Measurements from ENCODE around the gene SCRN3. TPM values are rescaled to one million over a fixed set of nuclear protein-coding genes. Genes with fewer than 3 reads are reported as not detected.
"Not testable (repeated sequence)": the region's sequence is repeated elsewhere in the genome, so short reads cannot be mapped to it uniquely, and the experiment has no call there.

Gene SCRN3
- polyA plus RNA-seq, 3 donors: 34.4 to 36.1 (median 34.6) TPM

DNA sequence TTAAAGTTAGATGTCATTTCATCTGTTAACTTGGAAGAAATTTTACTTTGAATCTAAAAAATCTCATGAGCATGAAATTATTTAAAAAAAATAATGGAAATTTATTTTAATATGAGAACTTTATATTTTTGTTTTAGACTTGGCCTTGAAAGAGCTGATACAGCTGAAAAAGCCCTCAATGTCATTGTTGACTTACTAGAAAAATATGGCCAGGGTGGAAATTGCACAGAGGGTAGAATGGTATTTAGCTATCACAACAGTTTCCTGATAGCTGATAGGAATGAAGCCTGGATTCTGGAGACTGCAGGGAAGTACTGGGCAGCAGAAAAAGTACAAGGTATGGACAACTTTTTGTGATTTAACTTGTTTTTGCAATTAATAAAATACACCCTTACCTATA lies 5.3 kb downstream of the SCRN3 start:
- DNase-seq (ENCODE audit: low read depth in 3 of 3, low spot score in 2 of 3): no peak

GRCh38 chr2:174403628-174404027 lies 8.1 kb downstream of the SCRN3 start:
- no peak for DNase-seq (ENCODE audit: low read depth in 3 of 3, low spot score in 2 of 3)

GRCh38 chr2:174410039-174410438 lies 14.5 kb downstream of the SCRN3 start:
- DNase-seq (ENCODE audit: low read depth in 3 of 3, low spot score in 2 of 3): not testable (repeated sequence)

- DNase-seq (ENCODE audit: low read depth in 3 of 3, low spot score in 2 of 3): no peak
Measured at GRCh38 chr2:174412256-174412655, 16.7 kb downstream of the SCRN3 start.

DNA sequence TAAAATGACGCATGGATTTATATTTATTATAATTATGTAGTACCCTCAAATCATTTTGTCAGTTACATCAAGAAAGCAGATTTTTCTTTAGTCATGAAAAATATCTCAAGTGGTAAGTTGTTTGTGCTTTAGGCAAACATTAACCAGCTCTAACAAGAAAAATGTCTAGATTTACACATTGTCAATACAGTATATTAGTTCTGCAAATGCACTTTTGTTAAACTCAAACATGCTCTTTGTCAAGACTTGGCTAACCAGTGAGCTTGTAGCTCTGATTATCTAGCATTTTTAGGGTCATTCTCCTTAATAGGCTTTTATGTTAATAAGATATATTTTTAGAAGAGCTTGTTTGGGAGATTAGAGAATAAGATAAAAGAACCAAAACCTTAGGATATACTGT lies 32.7 kb downstream of the SCRN3 start:
- DNase-seq (ENCODE audit: low read depth in 3 of 3, low spot score in 2 of 3): no peak

DNA sequence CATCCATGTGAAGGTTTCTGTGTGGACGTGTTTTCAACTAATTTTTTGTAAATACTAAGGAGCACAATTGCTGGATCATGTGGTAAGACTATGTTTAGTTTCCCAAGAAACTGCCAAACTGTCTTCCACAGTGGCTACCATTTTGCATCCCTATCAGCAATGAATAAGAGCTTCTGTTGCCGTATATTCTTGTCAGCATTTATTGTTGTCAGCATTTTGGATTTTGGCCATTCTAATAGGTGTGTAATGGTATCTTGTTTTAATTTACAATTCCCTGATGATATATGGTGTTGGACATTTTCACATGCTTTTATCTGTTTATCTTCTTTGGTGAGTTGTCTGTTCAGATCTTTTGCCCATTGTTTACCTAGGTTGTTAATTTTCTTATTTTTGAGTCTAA lies 34.5 kb downstream of the SCRN3 start:
- no peak for DNase-seq (ENCODE audit: low read depth in 3 of 3, low spot score in 2 of 3)

- no peak for DNase-seq (ENCODE audit: low read depth in 3 of 3, low spot score in 2 of 3)
Measured at GRCh38 chr2:174431902-174432301, 36.4 kb downstream of the SCRN3 start.

GRCh38 chr2:174436351-174436750 lies 40.8 kb downstream of the SCRN3 start:
- no peak for DNase-seq (ENCODE audit: low read depth in 3 of 3, low spot score in 2 of 3)

DNA sequence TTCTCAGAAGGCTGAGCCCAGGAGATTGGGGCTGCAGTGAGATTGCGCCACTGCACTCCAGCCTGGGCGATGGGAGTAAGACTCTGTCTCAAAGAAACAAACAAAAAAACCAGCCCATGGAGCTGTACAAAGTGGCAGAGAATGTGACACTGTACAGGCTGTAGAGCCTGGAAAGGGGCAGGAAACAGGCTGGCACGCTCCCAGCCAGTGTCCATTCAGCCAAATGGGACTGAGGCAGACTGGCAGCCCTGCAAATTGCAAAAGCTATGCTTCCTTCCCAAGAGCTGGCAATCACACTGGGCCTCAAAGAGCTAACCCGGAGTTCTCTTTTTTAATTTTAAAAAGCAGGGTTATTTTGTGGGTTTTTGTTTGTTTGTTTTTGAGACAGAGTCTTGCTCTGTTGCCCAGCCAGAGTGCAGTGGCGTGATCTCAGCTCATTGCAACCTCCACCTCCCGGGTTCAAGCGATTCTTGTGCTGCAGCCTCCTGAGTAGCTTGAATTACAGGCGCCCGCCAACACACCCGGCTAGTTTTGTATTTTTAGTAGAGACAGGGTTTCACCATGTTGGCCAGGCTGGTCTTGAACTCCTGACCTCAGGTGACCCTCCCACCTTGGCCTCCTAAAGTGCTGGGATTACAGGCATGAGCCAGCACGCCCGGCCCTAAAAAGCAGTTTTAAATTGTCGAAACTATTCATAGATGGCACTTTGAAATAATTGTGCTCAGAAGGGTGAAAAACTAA lies 42.8 kb downstream of the SCRN3 start:
- no peak for DNase-seq (ENCODE audit: low read depth in 3 of 3, low spot score in 2 of 3)

- no peak for DNase-seq (ENCODE audit: low read depth in 3 of 3, low spot score in 2 of 3)
Measured at GRCh38 chr2:174439323-174439722, 43.8 kb downstream of the SCRN3 start.

GRCh38 chr2:174439950-174440349 lies 44.4 kb downstream of the SCRN3 start:
- no peak for DNase-seq (ENCODE audit: low read depth in 3 of 3, low spot score in 2 of 3)

DNA sequence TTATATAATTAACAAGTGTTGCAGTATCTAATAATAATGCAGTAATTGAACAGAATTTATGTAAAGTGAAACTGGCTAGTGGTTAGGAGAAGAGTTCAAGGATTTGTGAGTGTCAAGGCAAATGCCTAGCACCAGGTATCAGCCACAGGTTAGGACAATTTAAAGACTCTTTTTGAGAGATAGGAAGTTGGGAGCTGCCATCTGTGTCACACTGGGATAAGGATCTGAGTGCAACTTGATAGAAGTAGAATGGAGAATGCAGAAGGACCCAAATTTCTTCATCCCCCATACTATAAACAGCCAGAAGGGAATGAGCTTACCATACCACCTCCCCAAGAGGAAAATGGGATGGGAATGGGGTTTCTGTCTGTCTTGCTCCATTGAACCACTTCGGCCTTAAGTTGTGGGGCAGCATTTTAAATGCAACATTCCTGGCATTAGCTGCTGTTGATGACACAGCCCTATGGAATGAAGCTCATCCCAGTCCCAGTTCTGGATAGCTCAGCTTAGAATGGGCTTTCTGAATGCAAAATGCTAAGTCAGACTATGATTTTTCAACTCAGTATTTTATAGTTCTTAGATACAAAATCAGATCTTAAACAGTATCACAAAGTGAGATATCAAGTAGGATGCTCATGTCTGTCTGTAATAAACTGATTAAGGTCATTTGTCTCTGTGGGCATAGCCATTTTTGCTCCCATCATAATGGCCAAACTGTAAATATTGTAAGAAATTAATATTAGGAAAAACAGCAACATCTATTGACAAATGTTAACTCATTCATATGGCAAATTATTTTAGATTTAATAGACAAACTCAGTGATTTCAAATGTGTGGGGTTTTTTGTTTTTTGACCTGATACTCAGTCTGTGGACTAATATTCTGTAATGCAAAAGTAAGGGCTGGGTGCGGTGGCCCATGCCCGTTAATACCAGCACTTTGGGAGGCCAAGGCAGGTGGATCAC lies 47.3 kb downstream of the SCRN3 start:
- DNase-seq (ENCODE audit: low read depth in 3 of 3, low spot score in 2 of 3): no peak

GRCh38 chr2:174444761-174445160 lies 49.2 kb downstream of the SCRN3 start:
- DNase-seq (ENCODE audit: low read depth in 3 of 3, low spot score in 2 of 3): no peak

DNA sequence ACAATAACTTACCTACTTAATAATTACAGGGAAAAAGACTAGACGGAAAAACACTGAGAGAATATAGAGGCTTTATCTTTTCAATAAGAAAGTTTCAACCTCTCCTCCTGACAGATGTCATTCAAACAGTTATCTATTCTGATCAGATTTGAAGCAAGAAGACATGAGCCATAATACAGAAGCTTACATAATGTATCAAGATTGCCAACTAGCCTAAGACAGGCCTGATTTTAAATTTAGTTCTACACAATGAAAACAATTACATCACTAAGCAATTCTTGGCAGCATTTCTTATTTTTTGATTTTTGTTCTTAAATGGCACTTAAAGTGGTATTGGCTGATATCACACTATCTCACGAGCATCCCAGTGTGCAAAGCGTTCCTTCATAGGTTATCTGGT lies 49.7 kb downstream of the SCRN3 start:
- DNase-seq (ENCODE audit: low read depth in 3 of 3, low spot score in 2 of 3): no peak

DNA sequence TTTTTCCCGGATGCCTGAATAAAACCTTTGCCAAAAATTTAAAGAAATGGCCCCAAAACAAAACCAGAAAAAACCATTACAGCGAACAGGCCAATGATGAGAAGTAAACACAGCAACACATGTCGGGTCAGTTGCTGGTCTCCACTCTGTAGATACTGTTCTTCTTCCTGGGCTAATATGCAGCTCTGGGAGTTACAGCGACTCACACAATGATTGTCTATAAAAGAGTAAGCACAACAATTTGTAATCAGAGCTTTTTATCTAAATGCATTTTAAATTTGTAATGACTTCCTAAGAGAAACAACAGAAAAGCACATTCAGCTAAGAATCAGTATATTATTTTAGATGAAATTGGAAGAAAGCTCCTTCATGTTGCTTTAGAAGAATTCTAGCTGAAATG lies 51.0 kb downstream of the SCRN3 start:
- no peak for DNase-seq (ENCODE audit: low read depth in 3 of 3, low spot score in 2 of 3)

- DNase-seq (ENCODE audit: low read depth in 3 of 3, low spot score in 2 of 3): no peak
Measured at GRCh38 chr2:174449033-174449432, 53.5 kb downstream of the SCRN3 start.

- no peak for DNase-seq (ENCODE audit: low read depth in 3 of 3, low spot score in 2 of 3)
Measured at GRCh38 chr2:174450021-174450816, 54.7 kb downstream of the SCRN3 start.

DNA sequence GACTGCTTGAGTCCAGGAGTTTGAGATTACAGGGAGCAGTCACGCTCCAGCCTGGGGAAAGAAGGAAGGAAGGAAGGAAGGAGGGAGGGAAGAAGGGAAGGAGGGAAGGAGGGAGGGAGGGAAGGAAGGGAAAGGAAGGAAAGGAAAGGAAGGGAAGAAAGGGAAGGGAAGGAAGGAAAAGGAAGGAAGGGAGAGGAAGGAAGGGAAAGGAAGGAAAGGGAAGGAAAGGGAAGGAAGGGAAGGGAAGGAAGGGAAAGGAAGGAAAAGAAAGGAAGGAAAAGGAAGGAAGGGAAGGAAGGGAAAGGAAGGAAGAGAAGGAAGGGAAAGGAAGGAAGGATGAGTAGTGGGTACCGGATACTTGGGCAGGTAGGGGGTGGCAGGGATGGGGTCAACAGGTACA lies 59.0 kb downstream of the SCRN3 start:
- no peak for DNase-seq (ENCODE audit: low read depth in 3 of 3, low spot score in 2 of 3)

GRCh38 chr2:174461221-174461620 lies 65.7 kb downstream of the SCRN3 start:
- DNase-seq (ENCODE audit: low read depth in 3 of 3, low spot score in 2 of 3): no peak

DNA sequence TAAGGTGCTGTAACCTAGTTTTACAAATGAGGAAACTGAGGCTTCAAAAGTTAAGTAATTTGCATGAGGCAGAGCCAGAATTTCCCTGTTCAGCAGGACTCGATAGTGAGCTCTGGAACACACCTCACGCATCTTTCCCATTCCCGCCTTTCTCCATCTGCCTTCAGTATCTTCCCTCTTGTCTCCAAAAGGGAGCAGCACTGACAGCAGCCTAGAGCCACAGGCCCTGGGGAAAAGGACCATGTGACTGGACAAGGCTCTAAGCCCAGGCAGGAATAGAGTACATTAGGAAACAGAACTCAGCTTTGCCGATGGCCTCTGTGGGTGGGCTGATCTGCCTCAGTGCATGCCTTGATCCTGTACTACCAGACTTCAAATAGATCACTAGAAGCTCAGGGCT lies 69.8 kb downstream of the SCRN3 start:
- no peak for DNase-seq (ENCODE audit: low read depth in 3 of 3, low spot score in 2 of 3)

DNA sequence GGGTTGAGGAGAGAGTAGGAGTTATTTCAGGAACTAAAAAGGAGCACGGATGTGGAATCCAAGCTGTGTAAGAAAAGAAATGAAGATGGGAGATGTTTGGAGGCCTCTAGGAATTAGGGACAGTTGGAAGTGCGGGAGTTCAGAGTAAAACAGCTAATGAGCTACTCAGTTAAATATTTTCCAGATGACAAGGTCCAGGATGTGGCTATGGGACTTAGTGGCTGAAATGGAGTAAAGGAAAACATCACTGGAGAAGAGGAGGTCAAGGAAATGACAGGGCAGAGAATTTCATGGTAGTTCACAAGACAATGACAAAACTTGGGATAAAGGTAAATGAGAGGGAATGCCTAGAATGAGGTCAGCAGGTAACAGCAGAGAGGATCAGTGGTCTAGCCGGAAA lies 78.3 kb downstream of the SCRN3 start:
- DNase-seq (ENCODE audit: low read depth in 3 of 3, low spot score in 2 of 3): no peak

Data from right renal cortex interstitium (tissue), 3 donors.